Vagina (tissue), 2 donors: ENCODE data around the gene FAAP24.
"Not testable (repeated sequence)": the region's sequence is repeated elsewhere in the genome, so short reads cannot be mapped to it uniquely, and the experiment has no call there.

Experiments used
- CTCF ChIP-seq, 3 experiments: fragments of 450-650 bp in 2 of 3; fragments of 200-600 bp in 1 of 3; sonication (generic) in 1 of 3; IDR thresholded peaks; one replicate each; pipeline ENCODE4 v1.5.1; 2017 to 2019; ENCODE audit warnings: antibody characterized with exemption in 3 of 3, mild to moderate bottlenecking in 2 of 3, moderate library complexity in 2 of 3
- POLR2AphosphoS5 ChIP-seq, 2 donors: sonication (generic); formaldehyde crosslinking; IDR thresholded peaks; one replicate each; pipeline ENCODE4 v1.9.0; 2017; ENCODE audit warnings: antibody characterized with exemption in 2 of 2, mild to moderate bottlenecking in 2 of 2, low read depth in 1 of 2; ENCODE audit not compliant: insufficient read depth in 1 of 2

- not testable (repeated sequence) for TF ChIP-seq CTCF (IDR thresholded peaks at IDR 0.05); POLR2AphosphoS5 (IDR thresholded peaks at IDR 0.05; ENCODE audit: insufficient read depth in 1 of 2, low read depth in 1 of 2)
These were observed 25.0 kb downstream of the FAAP24 start for GRCh38 chr19:32997061-32997464.
